HEK293 (cell line): Measurements from ENCODE around the gene DEFB131B.
"Not testable (repeated sequence)": the region's sequence is repeated elsewhere in the genome, so short reads cannot be mapped to it uniquely, and the experiment has no call there.

Experiments used
- CTCF ChIA-PET: fragments of 350-600 bp; formaldehyde crosslinking; extraction: SDS; loops from one replicate; lab custom pipeline; 2021; ENCODE audit warnings: antibody characterized with exemption; lab: Yijun Ruan, JAX
- POLR2A ChIA-PET: fragments of 300-600 bp; formaldehyde crosslinking; extraction: SDS; loops from one replicate; lab custom pipeline; 2020; ENCODE audit warnings: antibody characterized with exemption, inconsistent platforms; lab: Yijun Ruan, JAX
- H3K27ac ChIP-seq: fragments of 200-500 bp; sonication (Bioruptor generic); 2 replicates; pipeline ENCODE4 v1.5.1; 2014; ENCODE audit warnings: low read depth, low read length, control low read depth, inconsistent platforms; ENCODE audit errors: extremely low read depth
- H3K36me3 ChIP-seq, 2 experiments: fragments of 200-500 bp in 1 of 2; sonication (Bioruptor generic) in 1 of 2; 1 replicate in 1 of 2; 2 replicates in 1 of 2; pipeline ENCODE4 v1.5.1; 2014 to 2017; ENCODE audit warnings: inconsistent platforms in 2 of 2, low read length in 2 of 2; ENCODE audit not compliant: control insufficient read depth in 2 of 2, insufficient read depth in 1 of 2
- H3K4me1 ChIP-seq: fragments of 200-500 bp; sonication (Bioruptor generic); 2 replicates; pipeline ENCODE4 v1.5.1; 2014; ENCODE audit warnings: mild to moderate bottlenecking, low read length, inconsistent platforms; ENCODE audit not compliant: control insufficient read depth, insufficient read depth
- H3K4me3 ChIP-seq: 2 replicates; pipeline ENCODE4 v1.5.1; 2011; ENCODE audit warnings: low read depth, mild to moderate bottlenecking, control low read depth, low read length, moderate library complexity
- H3K9me3 ChIP-seq: fragments of 200-500 bp; sonication (Bioruptor generic); 2 replicates; pipeline ENCODE4 v1.5.1; 2014; ENCODE audit warnings: low read depth, low read length, inconsistent platforms; ENCODE audit not compliant: control insufficient read depth, insufficient read depth
- ZNF654 ChIP-seq: fragments of 450-650 bp; formaldehyde crosslinking; IDR thresholded peaks from 2 replicates; pipeline ENCODE4 v1.5.1; 2016; ENCODE audit warnings: low read depth, missing biosample characterization, missing genetic modification characterization
- TF ChIP-seq, protein P1 (sequence below): fragments of 450-650 bp; formaldehyde crosslinking; IDR thresholded peaks from 2 replicates; pipeline ENCODE4 v1.5.1; 2016; ENCODE audit warnings: missing biosample characterization, missing genetic modification characterization

Gene DEFB131B

DNA sequence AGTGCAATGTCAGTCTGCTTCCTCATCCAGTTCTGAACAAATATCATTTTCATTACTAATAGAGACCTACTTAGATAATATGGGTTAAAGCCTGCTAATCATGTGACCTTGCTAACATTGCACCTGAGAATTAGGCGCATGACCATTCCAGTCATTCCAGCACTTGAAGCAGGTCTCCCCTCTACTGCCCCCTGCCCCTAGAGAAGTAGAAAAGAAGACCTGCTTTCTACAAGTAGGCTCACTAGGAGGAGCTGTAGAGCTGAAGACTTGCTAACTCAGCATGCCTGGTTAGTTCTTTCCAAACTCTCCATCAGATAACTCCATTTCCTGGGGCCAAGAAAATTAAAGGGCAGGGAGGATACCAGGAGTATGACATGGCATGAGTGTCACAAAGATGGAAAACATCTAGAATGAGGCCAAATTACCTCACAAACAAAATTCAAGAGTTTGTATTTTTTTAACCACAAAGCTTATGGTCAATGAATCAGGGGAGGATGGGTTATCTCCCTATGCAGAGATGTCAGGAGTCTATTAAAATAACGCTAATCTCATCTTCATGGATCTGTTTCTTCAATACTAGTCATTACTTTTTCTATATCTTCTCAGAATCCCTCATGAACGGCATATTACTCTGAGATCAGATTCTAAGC is 14.2 kb upstream of the DEFB131B start:
- H3K4me1 ChIP-seq, H3K36me3 ChIP-seq, H3K9me3 ChIP-seq, H3K4me3 ChIP-seq, H3K27ac ChIP-seq, POLR2A ChIA-PET: not testable (repeated sequence)
- TF ChIP-seq, protein P1, sequence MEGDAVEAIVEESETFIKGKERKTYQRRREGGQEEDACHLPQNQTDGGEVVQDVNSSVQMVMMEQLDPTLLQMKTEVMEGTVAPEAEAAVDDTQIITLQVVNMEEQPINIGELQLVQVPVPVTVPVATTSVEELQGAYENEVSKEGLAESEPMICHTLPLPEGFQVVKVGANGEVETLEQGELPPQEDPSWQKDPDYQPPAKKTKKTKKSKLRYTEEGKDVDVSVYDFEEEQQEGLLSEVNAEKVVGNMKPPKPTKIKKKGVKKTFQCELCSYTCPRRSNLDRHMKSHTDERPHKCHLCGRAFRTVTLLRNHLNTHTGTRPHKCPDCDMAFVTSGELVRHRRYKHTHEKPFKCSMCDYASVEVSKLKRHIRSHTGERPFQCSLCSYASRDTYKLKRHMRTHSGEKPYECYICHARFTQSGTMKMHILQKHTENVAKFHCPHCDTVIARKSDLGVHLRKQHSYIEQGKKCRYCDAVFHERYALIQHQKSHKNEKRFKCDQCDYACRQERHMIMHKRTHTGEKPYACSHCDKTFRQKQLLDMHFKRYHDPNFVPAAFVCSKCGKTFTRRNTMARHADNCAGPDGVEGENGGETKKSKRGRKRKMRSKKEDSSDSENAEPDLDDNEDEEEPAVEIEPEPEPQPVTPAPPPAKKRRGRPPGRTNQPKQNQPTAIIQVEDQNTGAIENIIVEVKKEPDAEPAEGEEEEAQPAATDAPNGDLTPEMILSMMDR (tag by site-specific recombination) = peak; percentile 60
- peak; percentile 26 for TF ChIP-seq ZNF654 (tag by site-specific recombination)
- CTCF ChIA-PET = interaction anchor here (0.6 to 1.0 kb wide), 6 partner anchors 9 to 951 kb away, joined by 3 to 4 read pairs (median 3); partner anchors contain the start of gene FOLR1

DNA sequence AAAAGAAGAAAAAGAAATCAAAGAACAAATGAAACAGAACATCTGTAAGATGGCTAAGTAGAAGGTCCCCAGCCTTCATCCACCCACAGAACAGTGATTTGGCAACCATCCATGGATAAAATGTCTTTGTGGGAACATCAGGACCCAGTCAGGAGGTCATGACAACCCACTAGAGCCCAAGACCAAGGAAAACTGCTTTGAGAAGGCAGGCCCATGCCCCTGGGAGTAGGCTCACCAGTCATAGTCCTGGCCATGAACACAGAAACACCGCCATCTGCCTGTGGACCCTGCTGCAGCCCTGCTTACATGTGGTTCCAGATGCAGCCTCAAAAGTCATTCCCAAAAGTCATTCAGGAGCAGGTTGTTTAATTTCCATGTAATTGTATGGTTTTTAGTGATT is 11.0 kb upstream of the DEFB131B start:
- H3K9me3 ChIP-seq, H3K4me3 ChIP-seq, H3K36me3 ChIP-seq, H3K4me1 ChIP-seq, H3K27ac ChIP-seq, POLR2A ChIA-PET, CTCF ChIA-PET: not testable (repeated sequence)

GRCh38 chr11:71869931-71870330 is 8.3 kb upstream of the DEFB131B start:
- CTCF ChIA-PET = interaction anchor here (0.6 kb wide), 1 partner anchor 953 kb away, joined by 3 read pairs; no protein-coding TSS in a partner anchor
- H3K9me3 ChIP-seq, POLR2A ChIA-PET, H3K4me1 ChIP-seq, H3K36me3 ChIP-seq, H3K27ac ChIP-seq, H3K4me3 ChIP-seq: not testable (repeated sequence)

GRCh38 chr11:71870661-71871060 is 7.6 kb upstream of the DEFB131B start:
- H3K4me1 ChIP-seq, H3K36me3 ChIP-seq, H3K27ac ChIP-seq, POLR2A ChIA-PET, H3K9me3 ChIP-seq, H3K4me3 ChIP-seq: not testable (repeated sequence)
- CTCF ChIA-PET = interaction anchor here (0.6 kb wide), 1 partner anchor 952 kb away, joined by 3 read pairs; no protein-coding TSS in a partner anchor

DNA sequence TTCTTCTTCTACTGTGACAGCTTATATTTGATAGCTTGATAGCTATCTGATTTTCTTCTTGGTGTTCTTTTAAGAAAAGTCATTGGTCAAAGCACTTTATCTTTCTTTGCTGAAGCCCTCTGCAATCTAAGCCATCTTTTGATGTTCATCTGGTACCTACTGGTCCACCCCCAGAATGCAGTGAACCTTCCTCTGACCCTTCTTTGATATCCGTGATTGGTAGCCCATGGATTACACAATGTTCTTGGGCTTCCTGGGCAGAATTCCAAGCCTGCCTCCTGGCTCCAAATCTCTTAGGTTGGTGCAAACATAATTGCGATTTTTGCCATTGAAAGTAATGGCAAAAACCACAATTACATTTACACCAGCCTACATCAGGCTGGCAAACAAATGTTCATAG is 2.0 kb upstream of the DEFB131B start:
- H3K9me3 ChIP-seq, POLR2A ChIA-PET, CTCF ChIA-PET, H3K27ac ChIP-seq, H3K4me1 ChIP-seq, H3K36me3 ChIP-seq, H3K4me3 ChIP-seq: not testable (repeated sequence)

- POLR2A ChIA-PET, H3K4me3 ChIP-seq, H3K9me3 ChIP-seq, H3K4me1 ChIP-seq, H3K27ac ChIP-seq, H3K36me3 ChIP-seq, CTCF ChIA-PET: not testable (repeated sequence)
These were observed 7.6 kb downstream of the DEFB131B start for GRCh38 chr11:71885806-71886205.

GRCh38 chr11:71888335-71889010 is 10.2 kb downstream of the DEFB131B start:
- H3K36me3 ChIP-seq, H3K4me3 ChIP-seq, H3K9me3 ChIP-seq, H3K4me1 ChIP-seq, H3K27ac ChIP-seq, POLR2A ChIA-PET, CTCF ChIA-PET: not testable (repeated sequence)

GRCh38 chr11:71889181-71889872 is 11.1 kb downstream of the DEFB131B start:
- POLR2A ChIA-PET, H3K4me1 ChIP-seq, H3K9me3 ChIP-seq, H3K27ac ChIP-seq, CTCF ChIA-PET, H3K4me3 ChIP-seq, H3K36me3 ChIP-seq: not testable (repeated sequence)
